ENCODE results near the gene AUH. TPM values are rescaled to one million over a fixed set of nuclear protein-coding genes. Genes with fewer than 3 reads are reported as not detected.

AUH gene
- total RNA-seq, 1 donor from 2014 or later, result 9.8 TPM

DNA sequence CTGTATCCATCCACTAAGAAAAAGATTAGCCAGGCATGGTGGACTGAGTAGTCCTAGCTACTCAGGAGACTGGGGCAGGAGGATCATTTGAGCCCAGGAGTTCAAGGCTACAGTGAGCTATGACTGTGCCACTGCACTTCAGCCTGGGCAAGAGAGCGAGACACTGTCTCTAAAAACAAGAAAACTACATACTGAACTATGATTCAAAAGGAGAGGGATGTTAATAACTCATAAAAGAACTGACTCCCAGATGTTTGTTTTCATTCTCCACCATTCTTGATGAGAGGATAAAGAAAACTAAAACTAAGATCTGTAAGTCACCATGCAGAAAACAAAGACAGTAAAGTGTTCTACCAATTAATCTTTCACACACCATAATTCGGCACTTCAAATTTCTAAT lies 53.5 kb downstream of the AUH start:
- peaks cover under 1% of the 10 kb centered on the region for H3K4me1 ChIP-seq (ENCODE audit: insufficient read depth, low read length)
- H2AFZ ChIP-seq (ENCODE audit: low read depth, low read length), result no peak overlapping the region
- H3K27ac ChIP-seq (ENCODE audit: low read depth, low read length), result no peak overlapping the region
- no peaks in the 10 kb centered on the region for H3K27me3 ChIP-seq (ENCODE audit: insufficient read depth, low read length)
- Mint-ChIP-seq H3K4me3 (ENCODE audit: unreplicated experiment) (no peak overlapping the region), H3K27me3 (ENCODE audit: low read depth, unreplicated experiment) (no peaks in the 10 kb centered on the region), H3K36me3 (ENCODE audit: low read depth, unreplicated experiment) (peaks cover 3% of the 10 kb centered on the region), H3K27ac (ENCODE audit: unreplicated experiment) (no peak overlapping the region), H3K4me1 (ENCODE audit: low read depth, unreplicated experiment) (peaks cover 3% of the 10 kb centered on the region), H3K9me3 (ENCODE audit: unreplicated experiment) (no peaks in the 10 kb centered on the region)
- TF ChIP-seq, protein P1, sequence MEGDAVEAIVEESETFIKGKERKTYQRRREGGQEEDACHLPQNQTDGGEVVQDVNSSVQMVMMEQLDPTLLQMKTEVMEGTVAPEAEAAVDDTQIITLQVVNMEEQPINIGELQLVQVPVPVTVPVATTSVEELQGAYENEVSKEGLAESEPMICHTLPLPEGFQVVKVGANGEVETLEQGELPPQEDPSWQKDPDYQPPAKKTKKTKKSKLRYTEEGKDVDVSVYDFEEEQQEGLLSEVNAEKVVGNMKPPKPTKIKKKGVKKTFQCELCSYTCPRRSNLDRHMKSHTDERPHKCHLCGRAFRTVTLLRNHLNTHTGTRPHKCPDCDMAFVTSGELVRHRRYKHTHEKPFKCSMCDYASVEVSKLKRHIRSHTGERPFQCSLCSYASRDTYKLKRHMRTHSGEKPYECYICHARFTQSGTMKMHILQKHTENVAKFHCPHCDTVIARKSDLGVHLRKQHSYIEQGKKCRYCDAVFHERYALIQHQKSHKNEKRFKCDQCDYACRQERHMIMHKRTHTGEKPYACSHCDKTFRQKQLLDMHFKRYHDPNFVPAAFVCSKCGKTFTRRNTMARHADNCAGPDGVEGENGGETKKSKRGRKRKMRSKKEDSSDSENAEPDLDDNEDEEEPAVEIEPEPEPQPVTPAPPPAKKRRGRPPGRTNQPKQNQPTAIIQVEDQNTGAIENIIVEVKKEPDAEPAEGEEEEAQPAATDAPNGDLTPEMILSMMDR (IDR thresholded peaks at IDR 0.05; ENCODE audit: insufficient read depth, low read depth, low read length), result no peak
- no peak for TF ChIP-seq EZH2 (IDR thresholded peaks at IDR 0.05; ENCODE audit: insufficient read depth, low read length)
- H3K36me3 ChIP-seq (ENCODE audit: insufficient read depth, low read length), result no peaks in the 10 kb centered on the region
- DNase-seq (ENCODE audit: low read depth), result no peak
- H3K9me3 ChIP-seq (ENCODE audit: insufficient read depth, low read depth, low read length), result no peaks in the 10 kb centered on the region
- no peaks in the 10 kb centered on the region for H3K79me2 ChIP-seq (ENCODE audit: insufficient read depth, low read length)
- no peak overlapping the region for H3K4me2 ChIP-seq (ENCODE audit: low read length)
- H3K4me3 ChIP-seq (ENCODE audit: insufficient read depth, low read depth, low read length), result no peak overlapping the region
- no peak for FAIRE-seq
- no peak overlapping the region for H3K9ac ChIP-seq (ENCODE audit: low read length)
- no peaks in the 10 kb centered on the region for H4K20me1 ChIP-seq (ENCODE audit: insufficient read depth, low read length)

DNA sequence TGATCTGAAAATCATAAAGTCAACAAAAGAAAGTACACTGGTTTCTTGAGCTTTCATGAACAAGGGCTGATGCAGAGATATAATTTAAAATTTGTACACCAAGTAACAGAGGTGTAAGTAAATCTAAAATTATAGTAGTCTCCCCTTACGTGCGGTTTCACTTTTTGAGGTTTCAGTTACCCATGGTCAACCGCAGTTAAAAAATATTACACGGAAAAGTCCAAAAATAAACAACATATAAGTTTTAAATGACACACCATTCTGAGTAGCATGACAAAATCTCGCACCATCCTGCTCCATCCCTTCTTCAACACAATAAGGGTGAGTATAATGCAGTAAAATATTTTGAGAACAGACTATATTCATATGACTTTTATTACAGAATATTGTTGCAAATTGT lies 54.4 kb downstream of the AUH start:
- Histone ChIP-seq H3K36me3 (ENCODE audit: insufficient read depth, low read length) (no peaks in the 10 kb centered on the region), H3K27ac (ENCODE audit: low read depth, low read length) (no peak overlapping the region), H2AFZ (ENCODE audit: low read depth, low read length) (no peak overlapping the region), H3K9ac (ENCODE audit: low read length) (no peak overlapping the region), H3K9me3 (ENCODE audit: insufficient read depth, low read depth, low read length) (no peaks in the 10 kb centered on the region), H3K4me2 (ENCODE audit: low read length) (no peak overlapping the region), H4K20me1 (ENCODE audit: insufficient read depth, low read length) (no peaks in the 10 kb centered on the region), H3K4me3 (ENCODE audit: insufficient read depth, low read depth, low read length) (no peak overlapping the region), H3K79me2 (ENCODE audit: insufficient read depth, low read length) (no peaks in the 10 kb centered on the region), H3K27me3 (ENCODE audit: insufficient read depth, low read length) (no peaks in the 10 kb centered on the region), H3K4me1 (ENCODE audit: insufficient read depth, low read length) (peaks cover 6% of the 10 kb centered on the region)
- Mint-ChIP-seq H3K36me3 (ENCODE audit: low read depth, unreplicated experiment) (no peaks in the 10 kb centered on the region), H3K27me3 (ENCODE audit: low read depth, unreplicated experiment) (no peaks in the 10 kb centered on the region), H3K27ac (ENCODE audit: unreplicated experiment) (no peak overlapping the region), H3K4me1 (ENCODE audit: low read depth, unreplicated experiment) (peaks cover 3% of the 10 kb centered on the region), H3K4me3 (ENCODE audit: unreplicated experiment) (no peak overlapping the region), H3K9me3 (ENCODE audit: unreplicated experiment) (no peaks in the 10 kb centered on the region)
- FAIRE-seq (no peak), DNase-seq (ENCODE audit: low read depth) (no peak)
- TF ChIP-seq EZH2 (IDR thresholded peaks at IDR 0.05; ENCODE audit: insufficient read depth, low read length), result no peak
- TF ChIP-seq, protein P1 (IDR thresholded peaks at IDR 0.05; ENCODE audit: insufficient read depth, low read depth, low read length), result no peak

DNA sequence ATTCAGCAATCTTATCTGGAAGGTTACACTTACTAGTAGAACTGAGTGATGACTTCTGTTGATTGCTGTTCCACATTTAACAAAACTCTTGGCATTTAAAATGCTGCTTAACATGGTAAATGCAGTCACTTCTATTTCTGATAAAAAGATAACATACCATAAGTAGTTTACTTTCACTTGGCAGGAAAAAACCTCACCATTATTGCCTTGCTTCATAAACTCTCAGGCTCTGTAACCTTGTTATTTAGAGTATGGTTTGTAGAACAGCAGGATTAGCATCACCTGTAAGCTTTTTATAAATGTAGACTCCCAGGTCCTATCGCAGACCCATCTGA lies 55.5 kb downstream of the AUH start:
- no peak overlapping the region for H3K4me3 ChIP-seq (ENCODE audit: insufficient read depth, low read depth, low read length)
- Mint-ChIP-seq H3K4me3 (ENCODE audit: unreplicated experiment) (no peak overlapping the region), H3K27me3 (ENCODE audit: low read depth, unreplicated experiment) (no peaks in the 10 kb centered on the region), H3K36me3 (ENCODE audit: low read depth, unreplicated experiment) (no peaks in the 10 kb centered on the region), H3K9me3 (ENCODE audit: unreplicated experiment) (no peaks in the 10 kb centered on the region), H3K27ac (ENCODE audit: unreplicated experiment) (no peak overlapping the region), H3K4me1 (ENCODE audit: low read depth, unreplicated experiment) (peaks cover 5% of the 10 kb centered on the region)
- TF ChIP-seq, protein P1 (IDR thresholded peaks at IDR 0.05; ENCODE audit: insufficient read depth, low read depth, low read length), result no peak
- TF ChIP-seq EZH2 (IDR thresholded peaks at IDR 0.05; ENCODE audit: insufficient read depth, low read length), result no peak
- DNase-seq (ENCODE audit: low read depth), result no peak
- H3K9ac ChIP-seq (ENCODE audit: low read length), result no peak overlapping the region
- H3K9me3 ChIP-seq (ENCODE audit: insufficient read depth, low read depth, low read length), result no peaks in the 10 kb centered on the region
- H4K20me1 ChIP-seq (ENCODE audit: insufficient read depth, low read length), result no peaks in the 10 kb centered on the region
- H3K27me3 ChIP-seq (ENCODE audit: insufficient read depth, low read length), result no peaks in the 10 kb centered on the region
- H3K79me2 ChIP-seq (ENCODE audit: insufficient read depth, low read length), result no peaks in the 10 kb centered on the region
- H3K4me2 ChIP-seq (ENCODE audit: low read length), result no peak overlapping the region
- no peak overlapping the region for H2AFZ ChIP-seq (ENCODE audit: low read depth, low read length)
- no peaks in the 10 kb centered on the region for H3K36me3 ChIP-seq (ENCODE audit: insufficient read depth, low read length)
- no peak overlapping the region for H3K27ac ChIP-seq (ENCODE audit: low read depth, low read length)
- peaks cover 10% of the 10 kb centered on the region for H3K4me1 ChIP-seq (ENCODE audit: insufficient read depth, low read length)
- no peak for FAIRE-seq
